Endometrium (tissue), 2 donors: ENCODE data around the gene RANGRF.

ENCODE experiments used
- FAIRE-seq: peaks from 2 replicates; lab custom pipeline; 2012; peaks lifted over from hg19 to GRCh38; lab: Jason Lieb, UNC
- donor health status: control.
- donor health status: control.

RANGRF gene

GRCh38 chr17:8274816-8275215 is 13.7 kb upstream of the RANGRF start:
- no peak for FAIRE-seq

DNA sequence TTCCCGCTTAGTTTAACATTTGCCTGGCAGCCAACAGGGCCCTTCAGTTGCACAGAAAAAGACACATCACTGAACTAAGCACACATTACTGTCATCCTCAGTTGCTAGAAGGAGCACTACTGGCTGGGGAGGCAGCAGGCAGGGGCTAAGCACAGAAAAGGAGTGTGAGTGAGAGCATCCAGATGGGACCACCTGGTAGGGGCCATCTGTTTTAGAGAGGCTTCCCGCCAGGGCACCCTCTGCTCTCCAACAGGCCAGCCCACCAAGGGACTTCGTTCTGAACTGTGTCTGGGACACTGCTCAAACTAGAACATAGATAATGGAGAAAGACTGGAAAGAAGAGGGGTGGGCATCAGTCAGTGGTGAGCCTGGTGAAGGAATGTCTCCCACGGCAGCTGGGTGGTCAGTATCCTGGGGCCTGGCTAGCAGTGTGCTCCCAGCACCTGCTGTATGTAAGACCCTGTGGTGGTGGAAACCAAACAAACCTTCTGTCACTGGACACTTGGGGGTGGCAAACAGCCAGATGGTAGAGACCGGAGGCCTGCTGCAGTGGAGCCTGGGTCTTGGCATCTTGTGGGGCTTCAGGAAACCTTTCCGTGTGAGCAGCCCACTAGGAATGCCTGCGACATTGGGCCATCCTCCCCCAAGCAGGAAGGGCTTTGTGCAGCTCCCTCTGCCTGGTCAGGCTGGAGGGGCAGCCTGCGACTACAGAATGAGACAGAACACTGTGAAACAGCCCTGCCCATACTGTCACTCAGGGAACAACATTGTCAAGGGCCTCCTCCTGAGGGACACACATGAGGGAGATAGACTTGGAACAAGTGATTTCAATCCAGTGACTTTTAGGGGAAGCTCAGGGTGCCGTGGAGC is 12.8 kb upstream of the RANGRF start:
- FAIRE-seq: no peak

DNA sequence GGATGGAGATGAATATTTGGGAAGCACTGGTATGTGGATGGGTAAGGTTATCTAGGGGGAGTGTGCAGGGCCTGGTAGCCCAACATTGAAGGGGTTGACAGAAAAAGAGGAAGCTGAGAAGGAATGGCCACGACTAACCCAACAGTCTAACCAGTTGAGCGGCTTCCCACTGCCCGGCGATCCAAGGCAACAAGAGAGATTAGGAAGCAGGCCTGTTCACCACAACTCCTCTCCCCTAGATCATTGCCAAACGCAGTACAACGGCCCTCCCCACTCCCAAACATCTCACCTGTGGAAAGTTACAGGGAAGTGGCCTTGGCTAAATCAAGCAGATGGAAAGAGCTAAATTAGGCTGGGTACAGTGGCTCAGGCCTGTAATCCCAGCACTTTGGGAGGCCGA is 11.2 kb upstream of the RANGRF start:
- no peak for FAIRE-seq

DNA sequence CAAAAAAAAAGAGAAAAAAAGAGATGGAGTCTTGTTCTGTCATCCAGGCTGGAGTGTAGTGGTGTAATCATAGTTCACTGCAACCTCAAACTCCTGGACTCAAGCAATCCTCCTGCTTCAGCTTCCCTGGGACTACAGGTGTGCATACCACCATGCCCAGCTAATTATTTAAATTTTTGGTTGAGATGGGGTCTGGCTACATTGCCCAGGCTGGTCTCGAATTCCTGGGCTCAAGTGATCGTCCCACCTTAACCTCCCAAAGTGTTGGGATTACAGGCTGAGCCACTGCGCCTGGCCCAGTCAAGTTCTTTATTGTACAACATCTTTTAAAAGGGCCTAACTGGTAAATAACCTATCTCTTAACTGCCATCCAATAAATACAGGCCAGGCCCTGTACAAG is 6.1 kb upstream of the RANGRF start:
- no peak for FAIRE-seq

DNA sequence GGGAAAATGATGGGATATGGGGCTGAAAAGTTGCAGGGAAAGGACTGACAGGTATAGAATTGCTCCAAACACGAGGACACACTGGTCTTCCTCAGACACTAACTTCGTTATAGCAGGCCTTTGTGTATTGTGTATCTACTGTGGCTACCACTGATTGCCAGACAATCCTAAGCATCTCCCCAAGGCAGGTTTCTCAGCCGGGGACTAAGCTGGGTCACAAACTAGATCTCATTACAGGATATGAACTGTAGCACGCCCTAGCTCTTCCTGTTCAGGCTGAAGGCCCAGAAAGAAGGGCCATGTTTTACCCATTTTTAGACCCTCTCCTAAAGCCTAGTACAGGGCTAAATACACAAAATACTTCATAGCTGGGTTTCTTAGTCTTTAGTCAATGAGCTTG is 5.1 kb upstream of the RANGRF start:
- FAIRE-seq: no peak

DNA sequence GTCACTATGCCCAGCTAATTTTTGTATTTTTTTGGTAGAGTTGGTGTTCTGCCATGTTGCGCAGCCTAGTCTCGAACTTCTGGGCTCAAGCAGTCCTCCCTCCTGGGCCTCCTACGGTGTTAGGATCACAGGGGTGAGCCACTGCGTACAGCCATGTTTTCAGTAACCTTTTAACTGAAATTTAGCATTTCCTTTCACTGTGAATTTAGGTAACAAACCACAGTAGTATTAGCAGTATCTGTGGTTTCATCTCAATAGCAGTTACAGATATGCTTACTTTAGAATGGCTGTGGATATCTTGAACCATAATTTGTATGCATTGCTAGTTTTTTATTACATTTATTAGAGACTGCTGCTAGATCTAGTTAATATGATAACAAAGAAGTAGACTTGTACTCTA is 4.3 kb upstream of the RANGRF start:
- no peak for FAIRE-seq

DNA sequence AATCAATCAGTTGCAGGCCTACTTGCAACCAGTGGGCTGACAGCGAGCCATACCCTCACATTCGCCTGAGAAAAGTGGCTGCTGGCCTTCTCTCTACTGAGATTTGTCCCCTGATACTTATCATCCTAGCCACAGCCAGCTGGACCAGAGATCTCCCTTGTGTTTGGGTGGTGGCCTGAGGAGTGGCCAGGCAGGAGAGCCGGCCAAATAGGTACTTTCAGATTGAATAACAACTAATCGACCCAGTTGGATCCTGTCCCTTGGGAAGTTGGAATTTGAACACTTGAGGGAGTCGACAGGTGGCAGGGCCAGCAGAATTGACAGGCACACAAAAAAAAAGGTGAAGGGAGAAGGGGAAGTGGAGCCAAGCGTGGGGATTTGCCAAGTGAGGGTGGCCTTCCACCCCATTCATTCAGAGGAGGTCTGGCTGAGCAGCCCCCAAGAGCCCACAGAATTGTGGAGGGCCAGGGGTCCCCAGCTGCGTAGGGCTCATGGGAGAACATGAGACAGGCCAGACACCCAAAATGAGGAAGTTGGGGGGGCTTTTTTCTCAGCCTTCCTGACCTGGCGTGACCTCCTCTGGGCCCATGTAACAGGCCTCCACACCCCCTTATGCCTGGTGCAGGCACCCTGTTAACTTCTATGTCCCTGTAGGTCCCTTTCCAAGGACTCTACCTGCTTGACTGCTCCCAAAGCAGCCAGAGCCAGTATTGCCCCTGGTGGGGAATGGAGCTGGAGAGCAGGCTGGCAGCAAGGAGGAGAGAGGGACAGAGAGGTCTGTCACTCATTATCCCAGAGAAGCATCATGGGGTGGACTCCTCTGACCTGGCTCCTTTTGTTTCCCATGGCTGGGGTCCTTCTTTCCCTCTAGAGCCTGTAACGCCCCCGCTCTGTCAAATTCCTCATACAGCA is 2.9 kb upstream of the RANGRF start:
- FAIRE-seq: no peak

DNA sequence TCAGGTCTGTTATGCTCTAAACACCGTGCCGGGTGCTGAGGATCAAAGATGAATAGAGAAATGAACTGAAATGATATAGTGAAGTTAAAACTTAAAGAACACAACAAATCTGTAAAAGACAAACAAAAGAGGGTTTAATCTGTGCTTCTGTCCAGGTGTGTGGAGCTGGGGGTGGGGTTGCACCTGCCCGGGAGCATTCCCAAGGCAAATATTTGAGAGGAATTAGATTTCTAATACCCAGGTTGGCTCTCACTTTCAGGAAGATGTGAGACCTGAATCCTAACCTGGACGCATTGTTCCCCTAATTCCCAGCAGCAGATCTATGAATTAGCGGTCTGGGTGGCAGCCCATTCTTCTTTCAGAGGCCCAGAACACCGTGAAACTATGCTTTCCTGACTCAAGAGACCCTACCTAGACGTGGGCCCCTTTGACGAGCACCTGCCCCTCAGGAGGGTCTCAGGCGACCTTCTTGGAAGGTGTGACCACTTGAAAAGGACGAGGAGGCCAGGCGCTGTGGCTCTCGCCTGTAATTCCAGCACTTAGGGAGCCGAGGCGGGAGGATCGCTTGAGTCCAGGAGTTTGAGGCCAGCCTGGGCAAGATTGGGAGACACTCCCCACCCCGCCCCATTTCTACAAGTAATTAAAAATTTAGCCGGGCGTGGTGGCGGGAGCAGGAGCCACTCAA is 677 bp upstream of the RANGRF start:
- FAIRE-seq: no peak

DNA sequence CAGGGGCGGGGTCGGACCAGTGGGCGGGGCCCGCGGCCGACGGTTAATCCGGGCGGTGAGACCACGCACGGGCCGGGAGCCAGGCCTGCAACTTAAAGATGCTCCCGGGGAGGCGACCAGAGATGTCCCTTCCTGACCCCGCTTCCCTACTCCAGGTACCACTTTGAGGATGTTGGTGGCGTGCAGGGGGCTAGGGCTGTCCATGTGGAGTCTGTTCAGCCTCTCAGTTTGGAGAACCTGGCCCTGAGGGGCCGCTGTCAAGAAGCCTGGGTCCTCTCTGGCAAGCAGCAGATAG is 580 bp downstream of the RANGRF start:
- no peak for FAIRE-seq

DNA sequence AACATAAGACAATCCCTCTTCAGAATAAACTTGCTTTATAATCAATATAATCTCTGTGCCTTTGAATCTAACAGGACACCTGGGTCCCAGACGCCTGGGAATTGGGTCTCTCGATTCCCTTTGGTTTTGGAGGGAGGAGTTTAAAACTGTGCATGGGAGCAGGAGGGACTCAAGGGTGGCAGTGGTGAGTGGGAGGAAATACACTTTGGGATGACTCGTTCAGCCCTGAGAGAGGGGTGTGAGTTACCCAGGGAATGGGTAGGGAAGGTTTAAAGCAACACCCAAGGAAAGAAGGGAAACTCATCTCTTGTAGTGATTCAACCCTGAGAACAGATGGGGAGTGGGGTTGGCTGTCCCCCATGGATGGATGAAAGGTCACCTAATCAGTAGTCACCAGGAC is 1.6 kb downstream of the RANGRF start:
- FAIRE-seq: no peak

DNA sequence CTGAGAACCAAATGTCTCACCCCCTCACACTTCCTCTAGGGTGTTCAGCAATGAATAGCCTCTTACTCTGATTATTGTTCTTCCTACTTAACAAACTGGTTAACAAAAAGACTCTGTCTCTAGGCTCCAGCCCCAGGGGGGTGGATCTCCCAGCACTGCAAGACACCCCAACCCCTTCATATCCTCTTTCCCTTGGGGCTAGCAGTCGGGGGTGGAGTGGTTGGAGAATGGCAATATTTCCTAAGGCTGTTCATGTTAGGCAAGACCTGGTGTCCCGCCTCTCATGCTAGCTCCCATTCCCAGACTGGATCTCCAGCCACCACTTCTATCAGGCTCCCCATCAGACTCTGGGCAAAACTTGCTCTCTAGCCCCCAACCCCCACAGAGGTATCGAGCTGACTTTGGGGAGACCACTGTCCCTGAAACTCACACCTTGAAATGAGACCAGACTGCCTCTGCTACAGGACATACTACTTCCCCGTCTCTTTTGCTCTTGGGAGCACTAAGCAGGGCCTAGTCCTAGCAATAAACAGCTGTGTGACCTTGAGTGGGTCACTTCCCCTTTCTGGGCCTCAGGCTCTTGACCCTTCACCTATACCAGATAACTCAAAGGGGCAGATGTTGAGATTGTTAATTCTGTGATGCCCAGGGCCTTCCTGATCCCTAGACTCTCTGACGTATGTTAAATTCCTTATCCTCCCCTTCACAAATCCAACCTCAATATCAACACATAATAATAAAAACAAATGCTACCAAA is 4.3 kb downstream of the RANGRF start:
- no peak for FAIRE-seq

- no peak for FAIRE-seq
These were observed 5.9 kb downstream of the RANGRF start for GRCh38 chr17:8294361-8294760.

- FAIRE-seq: no peak
These were observed 6.4 kb downstream of the RANGRF start for GRCh38 chr17:8294814-8295316.

GRCh38 chr17:8300226-8300625 is 11.8 kb downstream of the RANGRF start:
- FAIRE-seq: no peak

- FAIRE-seq: no peak
These were observed 12.3 kb downstream of the RANGRF start for GRCh38 chr17:8300627-8301242.

- no peak for FAIRE-seq
These were observed 22.2 kb downstream of the RANGRF start for GRCh38 chr17:8310601-8311123.

- FAIRE-seq: no peak
These were observed 22.8 kb downstream of the RANGRF start for GRCh38 chr17:8311131-8311790.

DNA sequence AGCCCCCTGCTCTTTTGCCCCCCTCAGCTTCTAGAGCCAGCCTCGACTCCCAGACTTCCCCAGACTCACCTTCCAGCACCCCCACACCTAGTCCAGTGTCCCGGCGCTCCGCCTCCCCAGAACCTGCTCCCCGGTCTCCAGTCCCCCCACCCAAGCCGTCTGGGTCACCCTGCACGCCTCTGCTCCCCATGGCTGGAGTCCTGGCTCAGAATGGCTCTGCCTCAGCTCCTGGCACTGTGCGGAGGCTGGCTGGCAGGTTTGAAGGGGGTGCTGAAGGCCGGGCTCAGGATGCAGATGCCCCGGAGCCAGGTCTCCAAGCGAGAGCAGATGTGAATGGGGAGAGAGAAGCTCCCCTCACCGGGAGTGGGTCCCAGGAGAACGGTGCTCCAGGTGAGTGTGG is 23.8 kb downstream of the RANGRF start:
- FAIRE-seq: no peak

GRCh38 chr17:8312726-8313600 is 24.5 kb downstream of the RANGRF start:
- FAIRE-seq: no peak
